Stomach (tissue), 4 donors: ENCODE data around the gene DDN.

Experiments
- POLR2AphosphoS5 ChIP-seq, 3 donors: sonication (generic); formaldehyde crosslinking; IDR thresholded peaks; one replicate each; pipeline ENCODE4 v1.6.1; 2016; ENCODE audit warnings: antibody characterized with exemption in 3 of 3
- TF ChIP-seq, protein P1 (sequence below), 7 experiments: fragments of 450-650 bp in 4 of 7; fragments of 200-600 bp in 3 of 7; sonication (generic) in 3 of 7; IDR thresholded peaks; one replicate each; pipeline ENCODE4 v1.5.1; 2016 to 2019; ENCODE audit warnings: antibody characterized with exemption in 7 of 7, control low read depth in 2 of 7, mild to moderate bottlenecking in 1 of 7

- TF ChIP-seq, protein P1, sequence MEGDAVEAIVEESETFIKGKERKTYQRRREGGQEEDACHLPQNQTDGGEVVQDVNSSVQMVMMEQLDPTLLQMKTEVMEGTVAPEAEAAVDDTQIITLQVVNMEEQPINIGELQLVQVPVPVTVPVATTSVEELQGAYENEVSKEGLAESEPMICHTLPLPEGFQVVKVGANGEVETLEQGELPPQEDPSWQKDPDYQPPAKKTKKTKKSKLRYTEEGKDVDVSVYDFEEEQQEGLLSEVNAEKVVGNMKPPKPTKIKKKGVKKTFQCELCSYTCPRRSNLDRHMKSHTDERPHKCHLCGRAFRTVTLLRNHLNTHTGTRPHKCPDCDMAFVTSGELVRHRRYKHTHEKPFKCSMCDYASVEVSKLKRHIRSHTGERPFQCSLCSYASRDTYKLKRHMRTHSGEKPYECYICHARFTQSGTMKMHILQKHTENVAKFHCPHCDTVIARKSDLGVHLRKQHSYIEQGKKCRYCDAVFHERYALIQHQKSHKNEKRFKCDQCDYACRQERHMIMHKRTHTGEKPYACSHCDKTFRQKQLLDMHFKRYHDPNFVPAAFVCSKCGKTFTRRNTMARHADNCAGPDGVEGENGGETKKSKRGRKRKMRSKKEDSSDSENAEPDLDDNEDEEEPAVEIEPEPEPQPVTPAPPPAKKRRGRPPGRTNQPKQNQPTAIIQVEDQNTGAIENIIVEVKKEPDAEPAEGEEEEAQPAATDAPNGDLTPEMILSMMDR (IDR thresholded peaks at IDR 0.05): peak in 4 of 7 experiments; percentile 46 to 61 (median 48)
- no peak for TF ChIP-seq POLR2AphosphoS5 (IDR thresholded peaks at IDR 0.05)
Measured at GRCh38 chr12:48973941-48974673, 25.1 kb downstream of the DDN start.
